ENCODE results near the gene SLC44A5.

DNA sequence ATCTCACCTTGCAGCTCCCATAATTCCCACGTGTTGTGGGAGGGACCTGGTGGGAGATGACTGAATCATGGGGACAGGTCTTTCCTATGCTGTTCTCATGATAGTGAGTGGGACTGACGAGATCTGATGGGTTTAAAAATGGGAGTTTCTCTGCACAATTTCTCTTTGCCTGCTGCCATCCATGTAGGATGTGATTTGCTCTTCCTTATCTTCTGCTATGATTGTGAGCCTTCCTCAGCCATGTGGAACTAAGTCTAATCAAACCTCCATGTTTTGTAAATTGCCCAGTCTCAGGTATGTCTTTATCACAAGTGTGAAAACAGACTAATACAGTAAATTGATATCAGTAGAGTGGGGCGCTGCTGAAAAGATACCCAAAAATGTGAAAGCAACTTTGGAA, 195.7 kb downstream of the SLC44A5 start:
- no peak for TF ChIP-seq NANOG (IDR thresholded peaks at IDR 0.05; ENCODE audit: borderline replicate concordance)
- TF ChIP-seq, protein P1, sequence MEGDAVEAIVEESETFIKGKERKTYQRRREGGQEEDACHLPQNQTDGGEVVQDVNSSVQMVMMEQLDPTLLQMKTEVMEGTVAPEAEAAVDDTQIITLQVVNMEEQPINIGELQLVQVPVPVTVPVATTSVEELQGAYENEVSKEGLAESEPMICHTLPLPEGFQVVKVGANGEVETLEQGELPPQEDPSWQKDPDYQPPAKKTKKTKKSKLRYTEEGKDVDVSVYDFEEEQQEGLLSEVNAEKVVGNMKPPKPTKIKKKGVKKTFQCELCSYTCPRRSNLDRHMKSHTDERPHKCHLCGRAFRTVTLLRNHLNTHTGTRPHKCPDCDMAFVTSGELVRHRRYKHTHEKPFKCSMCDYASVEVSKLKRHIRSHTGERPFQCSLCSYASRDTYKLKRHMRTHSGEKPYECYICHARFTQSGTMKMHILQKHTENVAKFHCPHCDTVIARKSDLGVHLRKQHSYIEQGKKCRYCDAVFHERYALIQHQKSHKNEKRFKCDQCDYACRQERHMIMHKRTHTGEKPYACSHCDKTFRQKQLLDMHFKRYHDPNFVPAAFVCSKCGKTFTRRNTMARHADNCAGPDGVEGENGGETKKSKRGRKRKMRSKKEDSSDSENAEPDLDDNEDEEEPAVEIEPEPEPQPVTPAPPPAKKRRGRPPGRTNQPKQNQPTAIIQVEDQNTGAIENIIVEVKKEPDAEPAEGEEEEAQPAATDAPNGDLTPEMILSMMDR (conservative IDR thresholded peaks at IDR 0.05; ENCODE audit: low read depth in 2 of 2): no peak
- no peak for TF ChIP-seq POLR2AphosphoS5 (IDR thresholded peaks at IDR 0.05; ENCODE audit: low read depth)
- TF ChIP-seq, protein P2, sequence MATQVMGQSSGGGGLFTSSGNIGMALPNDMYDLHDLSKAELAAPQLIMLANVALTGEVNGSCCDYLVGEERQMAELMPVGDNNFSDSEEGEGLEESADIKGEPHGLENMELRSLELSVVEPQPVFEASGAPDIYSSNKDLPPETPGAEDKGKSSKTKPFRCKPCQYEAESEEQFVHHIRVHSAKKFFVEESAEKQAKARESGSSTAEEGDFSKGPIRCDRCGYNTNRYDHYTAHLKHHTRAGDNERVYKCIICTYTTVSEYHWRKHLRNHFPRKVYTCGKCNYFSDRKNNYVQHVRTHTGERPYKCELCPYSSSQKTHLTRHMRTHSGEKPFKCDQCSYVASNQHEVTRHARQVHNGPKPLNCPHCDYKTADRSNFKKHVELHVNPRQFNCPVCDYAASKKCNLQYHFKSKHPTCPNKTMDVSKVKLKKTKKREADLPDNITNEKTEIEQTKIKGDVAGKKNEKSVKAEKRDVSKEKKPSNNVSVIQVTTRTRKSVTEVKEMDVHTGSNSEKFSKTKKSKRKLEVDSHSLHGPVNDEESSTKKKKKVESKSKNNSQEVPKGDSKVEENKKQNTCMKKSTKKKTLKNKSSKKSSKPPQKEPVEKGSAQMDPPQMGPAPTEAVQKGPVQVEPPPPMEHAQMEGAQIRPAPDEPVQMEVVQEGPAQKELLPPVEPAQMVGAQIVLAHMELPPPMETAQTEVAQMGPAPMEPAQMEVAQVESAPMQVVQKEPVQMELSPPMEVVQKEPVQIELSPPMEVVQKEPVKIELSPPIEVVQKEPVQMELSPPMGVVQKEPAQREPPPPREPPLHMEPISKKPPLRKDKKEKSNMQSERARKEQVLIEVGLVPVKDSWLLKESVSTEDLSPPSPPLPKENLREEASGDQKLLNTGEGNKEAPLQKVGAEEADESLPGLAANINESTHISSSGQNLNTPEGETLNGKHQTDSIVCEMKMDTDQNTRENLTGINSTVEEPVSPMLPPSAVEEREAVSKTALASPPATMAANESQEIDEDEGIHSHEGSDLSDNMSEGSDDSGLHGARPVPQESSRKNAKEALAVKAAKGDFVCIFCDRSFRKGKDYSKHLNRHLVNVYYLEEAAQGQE (IDR thresholded peaks at IDR 0.05; ENCODE audit: unreplicated experiment): no peak
